H9 (cell line): Measurements from ENCODE around the gene KRTAP10-8. TPM values are rescaled to one million over a fixed set of nuclear protein-coding genes. Genes with fewer than 3 reads are reported as not detected.

ENCODE experiments used
- DNase-seq: peaks from one replicate; pipeline ENCODE4 v3.0.0-alpha.2; 2017
- H2AFZ ChIP-seq: one replicate; pipeline ENCODE4 v1.6.1; 2013; ENCODE audit warnings: mild to moderate bottlenecking, low read length, control low read depth, moderate library complexity
- H2AK5ac ChIP-seq: 2 replicates; pipeline ENCODE4 v1.6.1; 2013; ENCODE audit warnings: low read length, control low read depth, mixed read lengths; ENCODE audit not compliant: insufficient read length
- H2BK120ac ChIP-seq: one replicate; pipeline ENCODE4 v1.6.1; 2013; ENCODE audit warnings: low read depth, mild to moderate bottlenecking, low read length, control low read depth, inconsistent platforms; ENCODE audit not compliant: poor library complexity, severe bottlenecking
- H2BK12ac ChIP-seq: 2 replicates; pipeline ENCODE4 v1.6.1; 2013; ENCODE audit warnings: low read length, control low read depth, mixed read lengths, low read depth; ENCODE audit not compliant: insufficient read length
- H2BK15ac ChIP-seq: 2 replicates; pipeline ENCODE4 v1.6.1; 2013; ENCODE audit warnings: low read depth, low read length, control low read depth
- H2BK20ac ChIP-seq: one replicate; pipeline ENCODE4 v1.6.1; 2013; ENCODE audit warnings: low read depth, mild to moderate bottlenecking, low read length, control low read depth, inconsistent platforms; ENCODE audit not compliant: poor library complexity, severe bottlenecking
- H2BK5ac ChIP-seq: 2 replicates; pipeline ENCODE4 v1.6.1; 2013; ENCODE audit warnings: low read length, control low read depth, mixed read lengths; ENCODE audit not compliant: insufficient read length
- H3K14ac ChIP-seq: 2 replicates; pipeline ENCODE4 v1.6.1; 2013; ENCODE audit warnings: low read length, control low read depth; ENCODE audit not compliant: insufficient read depth
- H3K18ac ChIP-seq: 2 replicates; pipeline ENCODE4 v1.6.1; 2013; ENCODE audit warnings: low read depth, mild to moderate bottlenecking, mixed read lengths, low read length, control low read depth; ENCODE audit not compliant: insufficient read length
- H3K23ac ChIP-seq: 2 replicates; pipeline ENCODE4 v1.6.1; 2013; ENCODE audit warnings: low read length, control low read depth, mixed read lengths, low read depth; ENCODE audit not compliant: insufficient read length
- H3K23me2 ChIP-seq: 2 replicates; pipeline ENCODE4 v1.6.1; 2013; ENCODE audit warnings: low read depth, mild to moderate bottlenecking, mixed read lengths, low read length, control low read depth; ENCODE audit not compliant: insufficient read length, poor library complexity, severe bottlenecking
- H3K27ac ChIP-seq: 2 replicates; pipeline ENCODE4 v1.5.1; 2013; ENCODE audit warnings: low read length, control low read depth, mixed read lengths, low read depth; ENCODE audit not compliant: insufficient read length
- H3K27me3 ChIP-seq: 2 replicates; pipeline ENCODE4 v1.6.1; 2013; ENCODE audit warnings: low read length, control low read depth, inconsistent platforms; ENCODE audit not compliant: insufficient read depth
- H3K4ac ChIP-seq: 2 replicates; pipeline ENCODE4 v1.6.1; 2013; ENCODE audit warnings: low read depth, mild to moderate bottlenecking, control low read depth, inconsistent platforms, low read length, moderate library complexity
- H3K4me1 ChIP-seq: 2 replicates; pipeline ENCODE4 v1.6.1; 2013; ENCODE audit warnings: low read length, control low read depth, inconsistent platforms; ENCODE audit not compliant: insufficient read depth
- H3K4me2 ChIP-seq: 2 replicates; pipeline ENCODE4 v1.6.1; 2013; ENCODE audit warnings: low read length, control low read depth, mixed read lengths; ENCODE audit not compliant: insufficient read length, insufficient read depth
- H3K56ac ChIP-seq: 2 replicates; pipeline ENCODE4 v1.6.1; 2013; ENCODE audit warnings: low read depth, mild to moderate bottlenecking, mixed read lengths, low read length, control low read depth; ENCODE audit not compliant: insufficient read length
- H3K79me1 ChIP-seq: 2 replicates; pipeline ENCODE4 v1.6.1; 2013; ENCODE audit warnings: low read depth, mild to moderate bottlenecking, moderate library complexity, low read length, control low read depth, inconsistent platforms; ENCODE audit not compliant: insufficient read depth, poor library complexity, severe bottlenecking
- H3K79me2 ChIP-seq: 2 replicates; pipeline ENCODE4 v1.6.1; 2013; ENCODE audit warnings: low read length, control low read depth, inconsistent platforms; ENCODE audit not compliant: insufficient read depth
- H3K9ac ChIP-seq: 2 replicates; pipeline ENCODE4 v1.6.1; 2013; ENCODE audit warnings: low read length, control low read depth, mixed read lengths; ENCODE audit not compliant: insufficient read length; ENCODE audit errors: extremely low read depth
- H3K9me3 ChIP-seq: one replicate; pipeline ENCODE4 v1.6.1; 2013; ENCODE audit warnings: low read depth, low read length, inconsistent platforms; ENCODE audit not compliant: control insufficient read depth
- H3T11ph ChIP-seq: one replicate; pipeline ENCODE4 v1.6.1; 2013; ENCODE audit warnings: mild to moderate bottlenecking, low read length, control low read depth, inconsistent platforms
- H4K20me1 ChIP-seq: one replicate; pipeline ENCODE4 v1.6.1; 2013; ENCODE audit not compliant: control insufficient read depth, insufficient read length, insufficient read depth
- H4K5ac ChIP-seq: 2 replicates; pipeline ENCODE4 v1.6.1; 2013; ENCODE audit warnings: low read depth, mild to moderate bottlenecking, mixed read lengths, low read length, control low read depth; ENCODE audit not compliant: insufficient read length
- H4K8ac ChIP-seq: replicated peaks from 2 replicates; pipeline ENCODE4 v1.6.1; 2013; ENCODE audit warnings: low read length, control low read depth, mixed read lengths, low read depth; ENCODE audit not compliant: insufficient read length
- H4K91ac ChIP-seq: 2 replicates; pipeline ENCODE4 v1.6.1; 2013; ENCODE audit warnings: low read depth, mild to moderate bottlenecking, moderate library complexity, mixed read lengths, low read length, control low read depth; ENCODE audit not compliant: insufficient read length
- H3K27ac Mint-ChIP-seq, 3 experiments: 2 replicates in 2 of 3; 3 replicates in 1 of 3; pipeline ENCODE4 v1.8.0; 2020 to 2021; ENCODE audit warnings: mixed read lengths in 3 of 3, mild to moderate bottlenecking in 1 of 3, moderate library complexity in 1 of 3
- H3K27me3 Mint-ChIP-seq: 2 replicates; pipeline ENCODE4 v1.8.0; 2021; ENCODE audit warnings: low read depth, mild to moderate bottlenecking, moderate library complexity, mixed read lengths
- H3K36me3 Mint-ChIP-seq, 3 experiments: 2 replicates in 2 of 3; 3 replicates in 1 of 3; pipeline ENCODE4 v1.8.0; 2020 to 2021; ENCODE audit warnings: low read depth in 3 of 3, mixed read lengths in 3 of 3; ENCODE audit not compliant: insufficient read depth in 1 of 3
- H3K4me1 Mint-ChIP-seq, 2 experiments: 2 replicates each; pipeline ENCODE4 v1.8.0; 2020; ENCODE audit warnings: mixed read lengths in 2 of 2
- H3K4me3 Mint-ChIP-seq, 2 experiments: 2 replicates in 1 of 2; 3 replicates in 1 of 2; pipeline ENCODE4 v1.8.0; 2020 to 2021; ENCODE audit warnings: mild to moderate bottlenecking in 2 of 2, mixed read lengths in 2 of 2, moderate library complexity in 1 of 2
- H3K9me3 Mint-ChIP-seq, 2 experiments: 2 replicates in 1 of 2; 3 replicates in 1 of 2; pipeline ENCODE4 v1.8.0; 2020; ENCODE audit warnings: mild to moderate bottlenecking in 2 of 2, mixed read lengths in 2 of 2, moderate library complexity in 1 of 2
- WGBS: extraction: QIAGEN DNeasy Blood & Tissue Kit; methylation state at CpG from one replicate; pipeline ENCODE4 v1.1.7; 2013; ENCODE audit warnings: missing lambda C conversion rate, low lambda C conversion rate, mixed read lengths; ENCODE audit not compliant: insufficient read length; ENCODE audit errors: extremely low coverage; 5-methylcytosine and 5-hydroxymethylcytosine counted together
- total RNA-seq: library from RNA; stranded (reverse); gene quantifications from 2 replicates; pipeline ENCODE4 v1.2.1, GENCODE V29; 2021
- TF ChIP-seq, protein P1 (sequence below): fragments of 200-600 bp; sonication (generic); conservative IDR thresholded peaks from 3 replicates; pipeline ENCODE4 v1.8.0; 2021; ENCODE audit warnings: antibody characterized with exemption, mild to moderate bottlenecking

Gene KRTAP10-8
- total RNA-seq, 1 experiment from 2014 or later: not detected

DNA sequence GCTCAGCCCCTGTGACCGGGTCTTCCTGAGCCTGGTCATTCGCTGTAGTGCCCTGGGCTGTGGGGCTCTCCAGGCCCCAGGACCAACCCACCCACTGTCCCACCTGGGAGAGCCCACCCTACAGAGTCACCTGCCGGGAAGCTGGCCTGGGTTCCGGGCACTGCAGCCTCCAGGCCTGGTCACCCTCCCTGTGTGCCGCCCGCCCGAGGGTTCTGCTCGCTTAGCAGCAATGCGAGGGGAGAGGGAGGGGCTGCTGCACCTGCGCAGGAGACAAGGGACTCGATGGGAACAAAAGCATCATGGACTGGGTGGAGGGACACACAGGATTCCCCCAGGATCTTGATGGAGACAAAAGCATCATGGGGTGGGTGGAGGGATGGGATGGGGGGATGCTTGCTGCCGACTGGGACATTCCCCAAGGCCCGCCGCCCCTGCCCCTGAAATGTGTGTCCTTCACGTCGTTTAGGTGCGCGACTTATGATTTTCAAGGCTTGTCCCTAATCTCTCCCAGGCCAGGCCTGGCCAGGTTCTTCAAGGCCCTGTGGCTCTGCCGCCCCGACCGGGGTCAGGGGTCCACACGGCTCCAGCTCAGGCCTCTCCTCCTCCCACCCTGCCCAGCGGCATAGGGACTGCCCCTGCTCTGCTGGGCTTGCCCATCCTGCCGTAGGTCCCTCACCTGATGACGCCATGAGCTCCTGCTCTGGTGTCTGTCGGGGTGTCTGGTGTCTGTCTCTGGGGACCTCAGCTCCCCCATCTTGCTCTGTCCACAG is 1.7 kb downstream of the KRTAP10-8 start:
- H4K91ac ChIP-seq: no peak overlapping the region
- no peak overlapping the region for H3K4me3 Mint-ChIP-seq
- H4K5ac ChIP-seq: no peak overlapping the region
- no peaks in the 10 kb centered on the region for H4K20me1 ChIP-seq
- no peak overlapping the region for H3K23ac ChIP-seq
- no peak overlapping the region for H3K27ac ChIP-seq
- no peaks in the 10 kb centered on the region for H3K4me1 ChIP-seq
- H3K79me2 ChIP-seq: no peaks in the 10 kb centered on the region
- H3K4me2 ChIP-seq: no peak overlapping the region
- H2AK5ac ChIP-seq: no peak overlapping the region
- TF ChIP-seq, protein P1, sequence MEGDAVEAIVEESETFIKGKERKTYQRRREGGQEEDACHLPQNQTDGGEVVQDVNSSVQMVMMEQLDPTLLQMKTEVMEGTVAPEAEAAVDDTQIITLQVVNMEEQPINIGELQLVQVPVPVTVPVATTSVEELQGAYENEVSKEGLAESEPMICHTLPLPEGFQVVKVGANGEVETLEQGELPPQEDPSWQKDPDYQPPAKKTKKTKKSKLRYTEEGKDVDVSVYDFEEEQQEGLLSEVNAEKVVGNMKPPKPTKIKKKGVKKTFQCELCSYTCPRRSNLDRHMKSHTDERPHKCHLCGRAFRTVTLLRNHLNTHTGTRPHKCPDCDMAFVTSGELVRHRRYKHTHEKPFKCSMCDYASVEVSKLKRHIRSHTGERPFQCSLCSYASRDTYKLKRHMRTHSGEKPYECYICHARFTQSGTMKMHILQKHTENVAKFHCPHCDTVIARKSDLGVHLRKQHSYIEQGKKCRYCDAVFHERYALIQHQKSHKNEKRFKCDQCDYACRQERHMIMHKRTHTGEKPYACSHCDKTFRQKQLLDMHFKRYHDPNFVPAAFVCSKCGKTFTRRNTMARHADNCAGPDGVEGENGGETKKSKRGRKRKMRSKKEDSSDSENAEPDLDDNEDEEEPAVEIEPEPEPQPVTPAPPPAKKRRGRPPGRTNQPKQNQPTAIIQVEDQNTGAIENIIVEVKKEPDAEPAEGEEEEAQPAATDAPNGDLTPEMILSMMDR: no peak
- no peak overlapping the region for H2AFZ ChIP-seq
- H2BK5ac ChIP-seq: no peak overlapping the region
- no peak overlapping the region for H4K8ac ChIP-seq
- H3K14ac ChIP-seq: no peak overlapping the region
- H3K4me1 Mint-ChIP-seq: peaks cover 24 to 27% of the 10 kb centered on the region in 2 experiments
- H3K9me3 ChIP-seq: peaks cover 9% of the 10 kb centered on the region
- WGBS: no CpG with 5 or more reads among the region's 26 CpGs
- peaks cover 7% of the 10 kb centered on the region; the same call in 1 of the 2 replicates for H3K27me3 Mint-ChIP-seq
- H2BK12ac ChIP-seq: no peak overlapping the region
- peaks cover 33 to 38% of the 10 kb centered on the region in 2 experiments for H3K9me3 Mint-ChIP-seq
- H3K18ac ChIP-seq: no peak overlapping the region
- H3K27me3 ChIP-seq: no peaks in the 10 kb centered on the region
- H3K56ac ChIP-seq: no peak overlapping the region
- H3T11ph ChIP-seq: no peak overlapping the region
- no peak for DNase-seq
- H3K4ac ChIP-seq: no peak overlapping the region
- no peak overlapping the region for H3K27ac Mint-ChIP-seq
- no peak overlapping the region for H3K9ac ChIP-seq
- no peak overlapping the region for H2BK20ac ChIP-seq
- H2BK120ac ChIP-seq: no peak overlapping the region
- no peak overlapping the region for H2BK15ac ChIP-seq
- no peaks in the 10 kb centered on the region for H3K23me2 ChIP-seq
- H3K36me3 Mint-ChIP-seq: peaks cover 8 to 26% (median 21%) of the 10 kb centered on the region in 3 experiments
- no peaks in the 10 kb centered on the region for H3K79me1 ChIP-seq
